ENCODE measurements around the gene ENOPH1. TPM values are rescaled to one million over a fixed set of nuclear protein-coding genes. Genes with fewer than 3 reads are reported as not detected.

Gene ENOPH1
- polyA plus RNA-seq, 1 experiment, result 17.0 TPM

DNA sequence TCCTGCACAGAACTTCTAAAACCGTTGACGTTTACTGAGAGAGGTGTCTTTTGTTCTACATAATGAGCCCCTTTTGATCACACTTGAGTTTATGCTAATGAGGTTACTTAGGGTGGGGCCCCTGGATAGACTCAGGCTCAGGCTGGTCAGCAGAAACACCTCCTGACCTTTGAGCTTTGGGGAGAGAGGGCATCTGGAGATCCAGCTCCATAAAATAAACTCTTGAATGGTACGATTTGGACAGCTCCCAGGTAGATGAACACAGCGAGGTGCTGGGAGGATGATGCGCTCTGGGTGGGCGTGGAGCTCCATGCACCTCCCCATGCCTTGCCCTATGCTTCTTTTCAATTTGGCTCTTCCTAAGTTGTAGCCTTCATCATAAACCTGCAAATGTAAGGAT is 52.0 kb downstream of the ENOPH1 start:
- DNase-seq (ENCODE audit: low read depth, low spot score), result no peak
- ChIA-PET POLR2A (no interaction called here), CTCF (no interaction called here)
- no peak overlapping the region for H3K4me3 ChIP-seq (ENCODE audit: low read depth, low read length)
- no peak overlapping the region for H3K27ac ChIP-seq (ENCODE audit: low read depth, low read length)
- H3K9me3 ChIP-seq (ENCODE audit: control insufficient read depth, insufficient read depth, low read length), result no peaks in the 10 kb centered on the region; the same call in 1 of the 2 replicates
- no peaks in the 10 kb centered on the region for H3K27me3 ChIP-seq (ENCODE audit: control insufficient read depth, insufficient read depth, low read length)
- TF ChIP-seq, protein P1, sequence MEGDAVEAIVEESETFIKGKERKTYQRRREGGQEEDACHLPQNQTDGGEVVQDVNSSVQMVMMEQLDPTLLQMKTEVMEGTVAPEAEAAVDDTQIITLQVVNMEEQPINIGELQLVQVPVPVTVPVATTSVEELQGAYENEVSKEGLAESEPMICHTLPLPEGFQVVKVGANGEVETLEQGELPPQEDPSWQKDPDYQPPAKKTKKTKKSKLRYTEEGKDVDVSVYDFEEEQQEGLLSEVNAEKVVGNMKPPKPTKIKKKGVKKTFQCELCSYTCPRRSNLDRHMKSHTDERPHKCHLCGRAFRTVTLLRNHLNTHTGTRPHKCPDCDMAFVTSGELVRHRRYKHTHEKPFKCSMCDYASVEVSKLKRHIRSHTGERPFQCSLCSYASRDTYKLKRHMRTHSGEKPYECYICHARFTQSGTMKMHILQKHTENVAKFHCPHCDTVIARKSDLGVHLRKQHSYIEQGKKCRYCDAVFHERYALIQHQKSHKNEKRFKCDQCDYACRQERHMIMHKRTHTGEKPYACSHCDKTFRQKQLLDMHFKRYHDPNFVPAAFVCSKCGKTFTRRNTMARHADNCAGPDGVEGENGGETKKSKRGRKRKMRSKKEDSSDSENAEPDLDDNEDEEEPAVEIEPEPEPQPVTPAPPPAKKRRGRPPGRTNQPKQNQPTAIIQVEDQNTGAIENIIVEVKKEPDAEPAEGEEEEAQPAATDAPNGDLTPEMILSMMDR (IDR thresholded peaks at IDR 0.05; ENCODE audit: low read depth, low read length), result no peak

DNA sequence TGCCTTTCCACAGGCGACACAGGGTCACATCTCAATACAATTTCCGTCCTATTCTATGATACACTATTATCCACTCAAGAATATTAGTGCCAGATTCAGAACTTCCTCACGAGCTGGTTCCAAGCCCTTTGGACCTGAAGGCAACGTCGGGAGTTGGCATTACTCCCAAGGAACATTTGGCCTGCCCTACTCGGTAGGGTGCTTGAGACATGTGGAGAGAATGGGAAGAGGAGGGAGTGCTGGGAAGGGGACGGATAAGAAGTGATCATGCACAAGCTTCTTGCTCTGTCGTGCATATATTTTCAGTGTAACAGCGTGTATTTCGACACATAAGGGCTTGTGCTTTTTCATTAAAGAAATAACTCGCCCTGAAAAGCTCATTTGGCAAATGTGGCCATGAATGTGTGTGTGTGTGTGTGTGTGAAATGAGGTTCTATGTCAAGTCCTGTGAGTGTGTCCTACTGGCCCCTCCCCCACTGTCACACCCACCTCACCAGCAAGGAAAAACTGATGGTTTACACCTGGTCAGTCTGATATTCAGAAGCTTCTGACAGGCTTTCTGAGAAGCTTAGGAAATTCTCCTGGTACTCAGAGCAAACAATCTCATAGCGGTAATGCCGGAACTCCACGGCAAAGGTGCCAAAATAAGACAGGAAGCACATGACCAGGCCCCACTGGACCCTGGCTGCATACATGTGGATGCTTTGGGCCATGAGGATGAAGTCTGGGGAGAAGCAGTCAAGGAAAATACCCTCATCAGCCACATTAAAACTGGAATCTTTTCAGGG is 54.8 kb downstream of the ENOPH1 start:
- POLR2A ChIA-PET, result interaction anchor here (0.7 kb wide), 1 partner anchor 191 kb away, joined by 3 read pairs; no protein-coding TSS in a partner anchor
- Histone ChIP-seq H3K9me3 (ENCODE audit: control insufficient read depth, insufficient read depth, low read length) (no peaks in the 10 kb centered on the region), H3K4me3 (ENCODE audit: low read depth, low read length) (no peak overlapping the region), H3K27ac (ENCODE audit: low read depth, low read length) (no peak overlapping the region), H3K27me3 (ENCODE audit: control insufficient read depth, insufficient read depth, low read length) (no peaks in the 10 kb centered on the region)
- CTCF ChIA-PET, result interaction anchor here (2.2 kb wide), 1 partner anchor 254 kb away, joined by 7 read pairs; no protein-coding TSS in a partner anchor
- DNase-seq (ENCODE audit: low read depth, low spot score), result no peak
- TF ChIP-seq, protein P1 (IDR thresholded peaks at IDR 0.05; ENCODE audit: low read depth, low read length), result no peak

DNA sequence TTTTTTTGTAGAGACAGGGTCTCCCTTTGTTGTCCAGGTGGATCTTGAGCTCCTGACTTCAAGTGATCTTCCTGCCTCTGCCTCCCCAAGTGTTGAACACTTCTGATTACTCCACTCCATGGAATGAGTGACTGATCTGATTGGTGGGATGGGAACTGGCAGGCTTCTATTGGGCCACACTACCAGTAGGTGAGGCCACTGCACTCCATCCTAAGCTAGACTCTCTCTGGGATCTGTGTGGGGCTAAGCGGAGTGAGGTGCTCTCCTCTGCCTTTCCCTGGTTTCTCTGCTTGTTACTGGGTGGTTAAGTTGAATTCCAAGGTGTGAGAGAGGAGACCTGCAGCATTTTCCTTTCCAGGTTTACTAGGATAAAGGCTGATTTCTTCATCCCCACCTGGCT is 58.7 kb downstream of the ENOPH1 start:
- H3K4me3 ChIP-seq (ENCODE audit: low read depth, low read length), result no peak overlapping the region
- TF ChIP-seq, protein P1 (IDR thresholded peaks at IDR 0.05; ENCODE audit: low read depth, low read length), result no peak
- no peaks in the 10 kb centered on the region for H3K27me3 ChIP-seq (ENCODE audit: control insufficient read depth, insufficient read depth, low read length)
- no peak for DNase-seq (ENCODE audit: low read depth, low spot score)
- H3K9me3 ChIP-seq (ENCODE audit: control insufficient read depth, insufficient read depth, low read length), result no peaks in the 10 kb centered on the region
- CTCF ChIA-PET, result interaction anchor here (0.6 to 0.9 kb wide), 2 partner anchors 16 to 522 kb away, joined by 3 read pairs; no protein-coding TSS in a partner anchor
- POLR2A ChIA-PET, result no interaction called here
- H3K27ac ChIP-seq (ENCODE audit: low read depth, low read length), result no peak overlapping the region

DNA sequence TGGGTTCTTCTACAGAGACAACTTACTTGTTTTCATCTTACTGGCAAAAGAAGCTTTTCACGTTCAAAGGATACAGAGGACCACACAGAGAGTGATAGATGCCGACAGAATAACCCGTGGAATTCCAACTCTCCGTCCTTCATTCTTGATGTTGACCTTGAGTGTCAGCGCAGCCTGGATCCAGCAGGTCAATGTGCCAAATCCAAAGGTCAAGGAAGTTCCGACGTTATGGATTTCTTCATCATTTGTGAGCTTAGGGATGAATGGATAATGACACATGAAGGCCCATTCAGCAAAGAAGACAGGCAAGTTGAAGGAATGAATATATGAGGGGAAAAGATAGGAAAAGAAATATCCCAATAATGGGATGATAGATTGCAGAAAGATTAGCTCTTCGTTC is 59.6 kb downstream of the ENOPH1 start:
- ChIA-PET POLR2A (no interaction called here), CTCF (no interaction called here)
- no peak overlapping the region for H3K27ac ChIP-seq (ENCODE audit: low read depth, low read length)
- TF ChIP-seq, protein P1 (IDR thresholded peaks at IDR 0.05; ENCODE audit: low read depth, low read length), result no peak
- no peaks in the 10 kb centered on the region for H3K9me3 ChIP-seq (ENCODE audit: control insufficient read depth, insufficient read depth, low read length)
- no peak overlapping the region for H3K4me3 ChIP-seq (ENCODE audit: low read depth, low read length)
- DNase-seq (ENCODE audit: low read depth, low spot score), result no peak
- H3K27me3 ChIP-seq (ENCODE audit: control insufficient read depth, insufficient read depth, low read length), result no peaks in the 10 kb centered on the region

DNA sequence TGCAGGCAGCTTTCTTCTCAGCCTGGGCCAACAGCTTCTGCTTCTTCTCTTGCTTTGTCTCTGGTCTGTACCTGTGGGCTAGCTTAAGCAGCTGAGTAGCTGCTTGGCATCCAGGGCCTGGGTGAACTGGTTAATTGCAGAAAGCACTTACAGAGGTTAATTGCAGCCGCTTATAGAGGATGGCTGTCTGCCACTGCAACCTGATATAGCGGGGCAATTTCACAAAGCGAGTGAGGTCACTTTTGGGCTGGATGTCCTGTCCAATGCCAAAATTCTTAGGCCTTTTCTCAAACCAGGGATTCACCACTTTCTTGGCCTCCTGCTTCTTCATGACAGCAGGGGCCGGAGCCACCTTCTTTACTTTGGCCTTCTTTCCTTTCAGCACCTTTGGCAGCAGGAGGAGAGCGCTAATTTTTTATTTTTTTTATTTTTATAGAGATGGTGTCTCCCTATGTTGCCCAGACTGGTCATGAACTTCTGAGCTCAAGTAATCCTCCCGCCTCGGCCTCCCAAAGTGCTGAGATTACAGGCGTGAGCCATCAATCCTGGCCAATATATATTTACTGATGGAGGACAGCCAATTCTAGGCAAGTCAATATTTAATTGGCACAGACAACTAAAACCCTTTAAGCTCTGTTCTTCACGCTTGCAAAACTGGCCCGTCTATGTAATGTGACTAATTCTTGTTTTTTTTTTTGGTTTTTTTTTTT is 61.0 kb downstream of the ENOPH1 start:
- TF ChIP-seq, protein P1 (IDR thresholded peaks at IDR 0.05; ENCODE audit: low read depth, low read length), result no peak
- no peak for DNase-seq (ENCODE audit: low read depth, low spot score)
- H3K9me3 ChIP-seq (ENCODE audit: control insufficient read depth, insufficient read depth, low read length), result no peaks in the 10 kb centered on the region
- H3K27me3 ChIP-seq (ENCODE audit: control insufficient read depth, insufficient read depth, low read length), result peaks cover 2% of the 10 kb centered on the region
- H3K27ac ChIP-seq (ENCODE audit: low read depth, low read length), result no peak overlapping the region
- H3K4me3 ChIP-seq (ENCODE audit: low read depth, low read length), result no peak overlapping the region
- CTCF ChIA-PET, result no interaction called here
- POLR2A ChIA-PET, result no interaction called here

Measured in AG04450 (cell line).